DND-41 (cell line): ENCODE measurements around the gene ZFP36L2.

Experiments used
- ATAC-seq: fragments of 200-7000 bp; cut with Tn5 transposase; 3 replicates; pipeline ENCODE4 v1.9.1; 2021; ENCODE audit warnings: low read depth; ENCODE audit not compliant: insufficient read depth
- DNase-seq: peaks from one replicate; pipeline ENCODE4 v3.0.0-alpha.2; 2020
- H2AFZ ChIP-seq: 2 replicates; pipeline ENCODE4 v1.6.0; 2012; ENCODE audit warnings: low read depth, low read length
- H3K27ac ChIP-seq: 2 replicates; pipeline ENCODE4 v1.5.1; 2012; ENCODE audit warnings: low read length, inconsistent platforms
- H3K27me3 ChIP-seq: fragments of 200-600 bp; sonication (generic); 2 replicates; pipeline ENCODE4 v1.6.0; 2012; ENCODE audit warnings: low read length, mild to moderate bottlenecking, inconsistent platforms; ENCODE audit not compliant: insufficient read depth, poor library complexity
- H3K36me3 ChIP-seq: 2 replicates; pipeline ENCODE4 v1.5.1; 2012; ENCODE audit warnings: low read length, inconsistent platforms; ENCODE audit not compliant: insufficient read depth
- H3K4me1 ChIP-seq: 2 replicates; pipeline ENCODE4 v1.5.1; 2012; ENCODE audit warnings: mild to moderate bottlenecking, low read length; ENCODE audit not compliant: insufficient read depth
- H3K4me2 ChIP-seq: 2 replicates; pipeline ENCODE4 v1.6.0; 2012; ENCODE audit warnings: mild to moderate bottlenecking, moderate library complexity, low read length, inconsistent platforms; ENCODE audit not compliant: insufficient read depth
- H3K4me3 ChIP-seq, 2 experiments: fragments of 200-600 bp in 1 of 2; shearing (Covaris generic) in 1 of 2; 2 replicates each; pipeline ENCODE4 v1.5.1; 2012 to 2016; ENCODE audit warnings: inconsistent platforms in 2 of 2, low read length in 2 of 2, mild to moderate bottlenecking in 2 of 2, low read depth in 1 of 2, moderate library complexity in 1 of 2
- H3K79me2 ChIP-seq: 2 replicates; pipeline ENCODE4 v1.6.0; 2012; ENCODE audit warnings: low read length, inconsistent platforms; ENCODE audit not compliant: insufficient read depth
- H3K9ac ChIP-seq: 2 replicates; pipeline ENCODE4 v1.6.0; 2012; ENCODE audit warnings: low read depth, mild to moderate bottlenecking, inconsistent platforms, low read length, moderate library complexity
- H3K9me3 ChIP-seq: 2 replicates; pipeline ENCODE4 v1.5.1; 2012; ENCODE audit warnings: low read length, moderate library complexity, mild to moderate bottlenecking, inconsistent platforms; ENCODE audit not compliant: insufficient read depth, severe bottlenecking
- H4K20me1 ChIP-seq: 2 replicates; pipeline ENCODE4 v1.6.0; 2012; ENCODE audit warnings: low read length; ENCODE audit not compliant: insufficient read depth
- CTCF ChIP-seq: IDR thresholded peaks from 2 replicates; pipeline ENCODE4 v1.5.1; 2012; ENCODE audit warnings: borderline replicate concordance, low read length, moderate library complexity, mild to moderate bottlenecking; ENCODE audit not compliant: poor library complexity, severe bottlenecking; ENCODE audit errors: extremely low read depth
- EZH2 ChIP-seq: IDR thresholded peaks from 3 replicates; pipeline ENCODE4 v1.6.1; 2012; ENCODE audit warnings: borderline replicate concordance, low read depth, mild to moderate bottlenecking, moderate library complexity, low read length, inconsistent platforms; ENCODE audit not compliant: severe bottlenecking

ZFP36L2 gene

GRCh38 chr2:43228321-43228751 lies 1.9 kb upstream of the ZFP36L2 start:
- no peak overlapping the region for H2AFZ ChIP-seq
- H3K36me3 ChIP-seq = peaks cover 51% of the 10 kb centered on the region
- no peak for ATAC-seq
- H4K20me1 ChIP-seq = peaks cover 27% of the 10 kb centered on the region
- H3K9me3 ChIP-seq = no peaks in the 10 kb centered on the region
- H3K27ac ChIP-seq = peak overlapping the region; percentile 96
- H3K4me2 ChIP-seq = peak overlapping the region; percentile 68
- peak overlapping the region; percentile 70 to 84; a peak in 3 of 4 replicates for H3K4me3 ChIP-seq
- H3K4me1 ChIP-seq = peaks cover 22% of the 10 kb centered on the region
- no peaks in the 10 kb centered on the region for H3K27me3 ChIP-seq
- TF ChIP-seq EZH2 = no peak
- TF ChIP-seq CTCF = no peak
- H3K79me2 ChIP-seq = peaks cover 53% of the 10 kb centered on the region
- DNase-seq = no peak
- peak overlapping the region; percentile 99 for H3K9ac ChIP-seq

- peak overlapping the region; percentile 96 for H3K27ac ChIP-seq
- TF ChIP-seq EZH2 (no peak), CTCF (peak; percentile 43)
- peaks cover 56% of the 10 kb centered on the region for H3K36me3 ChIP-seq
- H4K20me1 ChIP-seq = peaks cover 29% of the 10 kb centered on the region
- peaks cover 58% of the 10 kb centered on the region for H3K79me2 ChIP-seq
- DNase-seq (no peak), ATAC-seq (no peak)
- H3K27me3 ChIP-seq = no peaks in the 10 kb centered on the region
- no peaks in the 10 kb centered on the region for H3K9me3 ChIP-seq
- peak overlapping the region; percentile 99 for H3K9ac ChIP-seq
- H3K4me3 ChIP-seq = peak overlapping the region; percentile 70 to 84
- peak overlapping the region; percentile 68 for H3K4me2 ChIP-seq
- H2AFZ ChIP-seq = no peak overlapping the region
- peaks cover 22% of the 10 kb centered on the region for H3K4me1 ChIP-seq
Measured at GRCh38 chr2:43227830-43228281, 1.4 kb upstream of the ZFP36L2 start.

GRCh38 chr2:43226955-43227829 lies 786 bp upstream of the ZFP36L2 start:
- Histone ChIP-seq H3K4me3 (peak overlapping the region; percentile 70 to 84), H4K20me1 (peaks cover 36% of the 10 kb centered on the region), H3K79me2 (peaks cover 64% of the 10 kb centered on the region), H3K9ac (peak overlapping the region; percentile 99), H2AFZ (peak overlapping the region; percentile 22; the same call in 1 of the 2 replicates), H3K27me3 (no peaks in the 10 kb centered on the region), H3K4me1 (peaks cover 24% of the 10 kb centered on the region), H3K36me3 (peaks cover 59% of the 10 kb centered on the region), H3K4me2 (peak overlapping the region; percentile 68), H3K9me3 (no peaks in the 10 kb centered on the region), H3K27ac (peak overlapping the region; percentile 96)
- DNase-seq (peak; percentile 86), ATAC-seq (peak; percentile 42)
- no peak for TF ChIP-seq EZH2
- no peak for TF ChIP-seq CTCF
